ENCODE data around the gene ANKIB1. TPM values are rescaled to one million over a fixed set of nuclear protein-coding genes. Genes with fewer than 3 reads are reported as not detected.

Gene ANKIB1
- total RNA-seq, 3 donors from 2014 or later (not counting 1 experiment from before 2014, with no cell fraction given), result 70.6 to 90.2 (median 86.6) TPM

GRCh38 chr7:92413550-92413949 lies 167.8 kb downstream of the ANKIB1 start:
- H3K27me3 ChIP-seq (ENCODE audit: control insufficient read depth, insufficient read depth, low read length), result no peaks in the 10 kb centered on the region
- no peaks in the 10 kb centered on the region for H3K9me3 Mint-ChIP-seq
- H3K4me1 Mint-ChIP-seq, result no peaks in the 10 kb centered on the region
- intact Hi-C loops (cut with micrococcal nuclease), result no loop called here
- H3K27ac Mint-ChIP-seq, result no peak overlapping the region
- no peaks in the 10 kb centered on the region for H3K9me3 ChIP-seq (ENCODE audit: control insufficient read depth, insufficient read depth, low read length)
- no peak overlapping the region for H3K27ac ChIP-seq (ENCODE audit: low read length)
- no peaks in the 10 kb centered on the region for H3K36me3 ChIP-seq (ENCODE audit: control insufficient read depth, insufficient read depth, low read length)
- DNase-seq (no peak), ATAC-seq (no peak)
- 63% methylated on average over 3 of the region's 5 CpGs for WGBS (ENCODE audit: insufficient coverage)
- H3K4me3 Mint-ChIP-seq, result no peak overlapping the region
- H3K4me1 ChIP-seq (ENCODE audit: control insufficient read depth, insufficient read depth, low read length), result no peaks in the 10 kb centered on the region
- no peak for TF ChIP-seq CTCF (IDR thresholded peaks at IDR 0.05)
- H3K4me3 ChIP-seq (ENCODE audit: low read length), result no peak overlapping the region
- peaks cover 11 to 17% of the 10 kb centered on the region in 2 donors for H3K27me3 Mint-ChIP-seq (ENCODE audit: low read depth in 2 of 2)
- no peaks in the 10 kb centered on the region for H3K36me3 Mint-ChIP-seq

GRCh38 chr7:92415225-92415624 lies 169.5 kb downstream of the ANKIB1 start:
- Histone ChIP-seq H3K27ac (ENCODE audit: low read length) (no peak overlapping the region), H3K36me3 (ENCODE audit: control insufficient read depth, insufficient read depth, low read length) (no peaks in the 10 kb centered on the region), H3K9me3 (ENCODE audit: control insufficient read depth, insufficient read depth, low read length) (no peaks in the 10 kb centered on the region), H3K4me3 (ENCODE audit: low read length) (no peak overlapping the region), H3K27me3 (ENCODE audit: control insufficient read depth, insufficient read depth, low read length) (no peaks in the 10 kb centered on the region), H3K4me1 (ENCODE audit: control insufficient read depth, insufficient read depth, low read length) (no peaks in the 10 kb centered on the region)
- WGBS (ENCODE audit: insufficient coverage), result 85% methylated on average over 3 of the region's 5 CpGs
- DNase-seq (no peak), ATAC-seq (no peak)
- no peaks in the 10 kb centered on the region for H3K36me3 Mint-ChIP-seq
- H3K27ac Mint-ChIP-seq, result no peak overlapping the region
- TF ChIP-seq CTCF (IDR thresholded peaks at IDR 0.05), result no peak
- peaks cover 8 to 17% of the 10 kb centered on the region in 2 donors for H3K27me3 Mint-ChIP-seq (ENCODE audit: low read depth in 2 of 2)
- no peaks in the 10 kb centered on the region for H3K9me3 Mint-ChIP-seq
- no peak overlapping the region for H3K4me3 Mint-ChIP-seq
- intact Hi-C loops (cut with micrococcal nuclease), result no loop called here
- no peaks in the 10 kb centered on the region for H3K4me1 Mint-ChIP-seq

GRCh38 chr7:92417913-92418312 lies 172.1 kb downstream of the ANKIB1 start:
- ATAC-seq (no peak), DNase-seq (no peak)
- no peak for TF ChIP-seq CTCF (IDR thresholded peaks at IDR 0.05)
- intact Hi-C loops (cut with micrococcal nuclease), result no loop called here
- no peak overlapping the region for H3K27ac ChIP-seq (ENCODE audit: low read length)
- no peak overlapping the region for H3K4me3 ChIP-seq (ENCODE audit: low read length)
- whole genome bisulfite sequencing (ENCODE audit: insufficient coverage), result 91% methylated on average over 5 of the region's 5 CpGs
- Mint-ChIP-seq H3K9me3 (no peaks in the 10 kb centered on the region), H3K4me3 (no peak overlapping the region), H3K27me3 (ENCODE audit: low read depth in 2 of 2) (peaks cover under 1 to 12% of the 10 kb centered on the region in 2 donors), H3K4me1 (no peaks in the 10 kb centered on the region), H3K36me3 (no peaks in the 10 kb centered on the region), H3K27ac (no peak overlapping the region)
- H3K9me3 ChIP-seq (ENCODE audit: control insufficient read depth, insufficient read depth, low read length), result no peaks in the 10 kb centered on the region
- no peaks in the 10 kb centered on the region for H3K36me3 ChIP-seq (ENCODE audit: control insufficient read depth, insufficient read depth, low read length)
- no peaks in the 10 kb centered on the region for H3K4me1 ChIP-seq (ENCODE audit: control insufficient read depth, insufficient read depth, low read length)
- H3K27me3 ChIP-seq (ENCODE audit: control insufficient read depth, insufficient read depth, low read length), result no peaks in the 10 kb centered on the region

- intact Hi-C loops (cut with micrococcal nuclease), result no loop called here
- H3K9me3 Mint-ChIP-seq, result no peaks in the 10 kb centered on the region
These were observed 176.1 kb downstream of the ANKIB1 start for GRCh38 chr7:92421676-92422435.

More at GRCh38 chr7:92421676-92422435, 176.1 kb downstream of the ANKIB1 start:
- Histone ChIP-seq H3K9me3 (ENCODE audit: control insufficient read depth, insufficient read depth, low read length) (no peaks in the 10 kb centered on the region), H3K4me1 (ENCODE audit: control insufficient read depth, insufficient read depth, low read length) (peaks cover 5% of the 10 kb centered on the region), H3K36me3 (ENCODE audit: control insufficient read depth, insufficient read depth, low read length) (no peaks in the 10 kb centered on the region), H3K27ac (ENCODE audit: low read length) (no peak overlapping the region), H3K4me3 (ENCODE audit: low read length) (no peak overlapping the region), H3K27me3 (ENCODE audit: control insufficient read depth, insufficient read depth, low read length) (no peaks in the 10 kb centered on the region)
- no peak overlapping the region for H3K27ac Mint-ChIP-seq
- H3K4me3 Mint-ChIP-seq, result no peak overlapping the region
- DNase-seq, result no peak
- peaks cover 7 to 9% of the 10 kb centered on the region in 2 donors for H3K27me3 Mint-ChIP-seq (ENCODE audit: low read depth in 2 of 2)
- H3K4me1 Mint-ChIP-seq, result peaks cover 6 to 9% of the 10 kb centered on the region in 2 donors
- no peaks in the 10 kb centered on the region for H3K36me3 Mint-ChIP-seq
- TF ChIP-seq CTCF (IDR thresholded peaks at IDR 0.05), result no peak
- 64% methylated on average over 5 of the region's 5 CpGs for WGBS (ENCODE audit: insufficient coverage)
- no peak for ATAC-seq
